DOHH2 (cell line): ENCODE data around the gene PTX4.

Experiments used
- EZH2phosphoT487 ChIP-seq: fragments of 200-600 bp; sonication (generic); IDR thresholded peaks from 2 replicates; pipeline ENCODE4 v1.6.1; 2017; ENCODE audit warnings: borderline replicate concordance, mild to moderate bottlenecking, antibody characterized with exemption, low read length, moderate library complexity, mixed read lengths
- TF ChIP-seq, protein P1 (sequence below): fragments of 200-600 bp; sonication (generic); IDR thresholded peaks from one replicate; pipeline ENCODE4 v1.5.1; 2014; ENCODE audit warnings: antibody characterized with exemption, mild to moderate bottlenecking, low read depth, low read length; ENCODE audit not compliant: poor library complexity, severe bottlenecking

GRCh38 chr16:1510941-1511351 is 22.2 kb upstream of the PTX4 start:
- TF ChIP-seq, protein P1, sequence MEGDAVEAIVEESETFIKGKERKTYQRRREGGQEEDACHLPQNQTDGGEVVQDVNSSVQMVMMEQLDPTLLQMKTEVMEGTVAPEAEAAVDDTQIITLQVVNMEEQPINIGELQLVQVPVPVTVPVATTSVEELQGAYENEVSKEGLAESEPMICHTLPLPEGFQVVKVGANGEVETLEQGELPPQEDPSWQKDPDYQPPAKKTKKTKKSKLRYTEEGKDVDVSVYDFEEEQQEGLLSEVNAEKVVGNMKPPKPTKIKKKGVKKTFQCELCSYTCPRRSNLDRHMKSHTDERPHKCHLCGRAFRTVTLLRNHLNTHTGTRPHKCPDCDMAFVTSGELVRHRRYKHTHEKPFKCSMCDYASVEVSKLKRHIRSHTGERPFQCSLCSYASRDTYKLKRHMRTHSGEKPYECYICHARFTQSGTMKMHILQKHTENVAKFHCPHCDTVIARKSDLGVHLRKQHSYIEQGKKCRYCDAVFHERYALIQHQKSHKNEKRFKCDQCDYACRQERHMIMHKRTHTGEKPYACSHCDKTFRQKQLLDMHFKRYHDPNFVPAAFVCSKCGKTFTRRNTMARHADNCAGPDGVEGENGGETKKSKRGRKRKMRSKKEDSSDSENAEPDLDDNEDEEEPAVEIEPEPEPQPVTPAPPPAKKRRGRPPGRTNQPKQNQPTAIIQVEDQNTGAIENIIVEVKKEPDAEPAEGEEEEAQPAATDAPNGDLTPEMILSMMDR: no peak
- TF ChIP-seq EZH2phosphoT487: no peak
